Thyroid gland (tissue), 4 donors: ENCODE measurements around the gene MARK3.

Source experiments
- POLR2A ChIP-seq, 2 donors: fragments of 450-650 bp; IDR thresholded peaks; one replicate each; pipeline ENCODE4 v1.6.1; 2017; ENCODE audit warnings: antibody characterized with exemption in 2 of 2, mild to moderate bottlenecking in 2 of 2, moderate library complexity in 1 of 2
- TF ChIP-seq, protein P1 (sequence below), 6 experiments: fragments of 200-600 bp in 3 of 6; fragments of 450-650 bp in 3 of 6; sonication (generic) in 3 of 6; IDR thresholded peaks; one replicate each; pipeline ENCODE4 v1.5.1; 2016 to 2019; ENCODE audit warnings: antibody characterized with exemption in 6 of 6, mild to moderate bottlenecking in 2 of 6, inconsistent platforms in 1 of 6, moderate library complexity in 1 of 6

GRCh38 chr14:103547455-103547940, 162.3 kb downstream of the MARK3 start:
- TF ChIP-seq POLR2A (IDR thresholded peaks at IDR 0.05), result no peak
- TF ChIP-seq, protein P1, sequence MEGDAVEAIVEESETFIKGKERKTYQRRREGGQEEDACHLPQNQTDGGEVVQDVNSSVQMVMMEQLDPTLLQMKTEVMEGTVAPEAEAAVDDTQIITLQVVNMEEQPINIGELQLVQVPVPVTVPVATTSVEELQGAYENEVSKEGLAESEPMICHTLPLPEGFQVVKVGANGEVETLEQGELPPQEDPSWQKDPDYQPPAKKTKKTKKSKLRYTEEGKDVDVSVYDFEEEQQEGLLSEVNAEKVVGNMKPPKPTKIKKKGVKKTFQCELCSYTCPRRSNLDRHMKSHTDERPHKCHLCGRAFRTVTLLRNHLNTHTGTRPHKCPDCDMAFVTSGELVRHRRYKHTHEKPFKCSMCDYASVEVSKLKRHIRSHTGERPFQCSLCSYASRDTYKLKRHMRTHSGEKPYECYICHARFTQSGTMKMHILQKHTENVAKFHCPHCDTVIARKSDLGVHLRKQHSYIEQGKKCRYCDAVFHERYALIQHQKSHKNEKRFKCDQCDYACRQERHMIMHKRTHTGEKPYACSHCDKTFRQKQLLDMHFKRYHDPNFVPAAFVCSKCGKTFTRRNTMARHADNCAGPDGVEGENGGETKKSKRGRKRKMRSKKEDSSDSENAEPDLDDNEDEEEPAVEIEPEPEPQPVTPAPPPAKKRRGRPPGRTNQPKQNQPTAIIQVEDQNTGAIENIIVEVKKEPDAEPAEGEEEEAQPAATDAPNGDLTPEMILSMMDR (IDR thresholded peaks at IDR 0.05), result no peak
